HG02852 (cell line): ENCODE results near the gene SELENON.
"Not testable (repeated sequence)": the region's sequence is repeated elsewhere in the genome, so short reads cannot be mapped to it uniquely, and the experiment has no call there.

Experiments used
- ATAC-seq: cut with Tn5 transposase; IDR thresholded peaks from one replicate; pipeline ENCODE4 v1.9.1; 2021; ENCODE audit warnings: mild to moderate bottlenecking, moderate library complexity; ENCODE audit not compliant: unreplicated experiment

Gene SELENON

GRCh38 chr1:25821112-25821476 lies 21.1 kb downstream of the SELENON start:
- no peak for ATAC-seq

GRCh38 chr1:25821630-25822091 lies 21.7 kb downstream of the SELENON start:
- no peak for ATAC-seq

GRCh38 chr1:25825605-25826004 lies 25.6 kb downstream of the SELENON start:
- ATAC-seq, result no peak

DNA sequence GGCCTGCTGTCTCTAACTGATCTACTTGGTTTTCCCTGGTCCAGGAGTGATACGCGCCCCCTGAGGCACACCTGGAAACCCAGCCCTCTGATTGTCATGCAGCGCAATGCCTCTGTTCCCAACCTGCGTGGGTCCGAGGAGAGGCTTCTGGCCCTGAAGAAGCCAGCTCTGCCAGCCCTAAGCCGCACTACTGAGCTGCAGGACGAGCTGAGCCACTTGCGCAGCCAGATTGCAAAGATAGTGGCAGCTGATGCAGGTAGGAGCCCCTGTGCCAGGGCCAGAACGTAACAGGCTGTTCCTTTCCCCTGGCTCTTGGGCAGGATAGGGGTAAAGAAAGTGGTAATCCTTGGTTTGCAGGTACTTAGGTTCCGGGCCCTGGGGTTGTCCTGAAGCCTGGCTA lies 26.6 kb downstream of the SELENON start:
- ATAC-seq, result no peak

GRCh38 chr1:25828491-25828890 lies 28.5 kb downstream of the SELENON start:
- no peak for ATAC-seq

GRCh38 chr1:25829046-25829445 lies 29.1 kb downstream of the SELENON start:
- no peak for ATAC-seq

DNA sequence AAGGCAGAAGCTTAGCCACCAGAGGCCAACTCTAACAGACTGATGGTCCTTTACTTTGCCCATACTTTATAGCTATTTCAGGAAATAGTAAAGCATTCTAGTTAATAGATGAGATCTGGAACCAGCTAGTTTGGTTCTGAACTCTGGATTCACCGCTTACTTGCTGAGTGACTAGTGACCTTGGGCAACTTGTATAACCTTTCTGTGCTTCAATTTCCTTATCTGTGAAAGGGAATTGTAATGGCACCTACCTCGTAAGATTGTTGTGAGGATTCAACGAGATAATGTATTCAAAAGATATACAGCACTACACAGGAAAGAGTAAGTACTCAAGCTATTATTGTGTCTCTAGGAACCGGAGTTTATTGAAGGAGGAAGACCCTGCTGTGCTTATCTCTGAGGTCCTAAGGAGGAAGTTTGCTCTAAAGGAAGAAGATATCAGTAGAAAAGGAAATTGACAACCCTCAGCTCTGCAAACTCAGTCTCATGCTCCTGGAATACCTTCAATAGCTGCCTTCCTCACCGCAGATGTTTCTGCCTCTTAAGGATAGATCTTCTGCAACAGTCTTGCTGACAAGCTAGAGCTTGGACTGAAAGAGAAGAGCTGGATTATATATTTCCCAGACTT lies 31.7 kb downstream of the SELENON start:
- ATAC-seq, result no peak

DNA sequence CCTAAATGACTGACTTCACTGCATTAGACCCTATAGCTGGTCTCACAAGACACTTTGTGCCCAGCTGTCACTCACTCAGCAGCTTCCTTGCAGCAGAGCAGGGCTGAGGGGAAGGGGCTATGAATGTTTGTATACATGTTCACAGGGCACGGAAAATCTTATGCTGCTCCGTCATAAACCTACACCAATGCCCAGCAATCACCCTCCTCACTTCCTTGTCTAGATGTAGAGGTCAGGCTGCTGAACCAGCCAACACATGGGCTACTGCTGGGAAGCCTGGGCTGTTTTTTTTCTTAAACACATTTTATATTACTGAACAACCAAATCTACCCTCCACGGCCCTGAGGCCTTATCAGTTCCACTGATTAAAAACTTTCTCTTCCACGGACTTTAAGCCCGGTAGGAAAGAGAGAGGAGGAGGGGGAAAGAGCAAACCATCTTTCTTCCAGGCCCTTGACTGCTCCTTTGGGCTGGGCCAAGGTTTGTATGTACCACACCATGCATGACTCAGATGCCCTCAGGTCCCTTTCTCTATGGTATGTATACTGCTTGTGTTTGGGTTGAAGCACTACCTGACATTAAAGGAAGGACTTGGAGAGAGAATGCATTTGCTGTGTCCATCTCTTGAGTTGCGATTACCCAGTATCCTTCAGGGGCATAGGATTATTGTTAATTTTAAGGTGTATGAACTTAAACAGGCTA lies 32.5 kb downstream of the SELENON start:
- ATAC-seq, result no peak

DNA sequence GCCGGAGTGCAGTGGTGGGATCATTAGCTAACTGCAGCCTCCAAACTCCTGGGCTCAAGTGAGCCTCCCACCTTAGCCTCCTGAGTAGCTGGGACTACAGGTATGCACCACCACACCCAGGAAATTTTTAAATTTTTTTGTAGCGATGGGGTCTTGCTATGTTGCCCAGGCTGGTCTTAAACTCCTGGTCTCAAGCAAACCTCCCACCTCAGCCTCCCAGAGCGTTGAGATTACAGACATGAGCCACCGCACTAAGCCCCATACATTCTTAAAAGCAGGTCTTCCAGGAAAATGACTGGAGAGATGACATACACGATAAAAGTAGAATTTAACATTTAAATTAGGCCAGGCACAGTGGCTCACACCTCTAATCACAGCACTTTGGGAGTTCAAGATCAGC lies 33.2 kb downstream of the SELENON start:
- ATAC-seq, result no peak

- no peak for ATAC-seq
Observed at GRCh38 chr1:25834894-25835293, 34.9 kb downstream of the SELENON start.

- ATAC-seq, result no peak
Observed at GRCh38 chr1:25836695-25837094, 36.7 kb downstream of the SELENON start.

- no peak for ATAC-seq
Observed at GRCh38 chr1:25837262-25837875, 37.4 kb downstream of the SELENON start.

DNA sequence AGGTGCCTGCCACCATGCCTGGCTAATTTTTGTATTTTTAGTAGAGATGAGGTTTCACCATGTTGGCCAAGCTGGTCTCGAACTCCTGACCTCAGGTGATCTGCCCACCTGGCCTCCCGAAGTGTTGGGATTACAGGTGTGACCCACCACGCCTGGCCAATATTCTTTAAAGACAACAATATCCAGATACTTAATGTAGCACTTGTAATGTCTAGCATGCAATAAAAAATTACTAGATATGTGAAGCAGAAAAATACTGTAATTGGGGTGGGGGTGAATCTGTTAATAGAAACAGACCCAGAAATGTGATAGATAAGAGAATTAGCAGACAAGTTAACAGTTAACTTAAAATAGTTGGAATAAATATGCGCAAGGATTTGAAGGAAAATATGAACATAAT lies 39.8 kb downstream of the SELENON start:
- not testable (repeated sequence) for ATAC-seq

DNA sequence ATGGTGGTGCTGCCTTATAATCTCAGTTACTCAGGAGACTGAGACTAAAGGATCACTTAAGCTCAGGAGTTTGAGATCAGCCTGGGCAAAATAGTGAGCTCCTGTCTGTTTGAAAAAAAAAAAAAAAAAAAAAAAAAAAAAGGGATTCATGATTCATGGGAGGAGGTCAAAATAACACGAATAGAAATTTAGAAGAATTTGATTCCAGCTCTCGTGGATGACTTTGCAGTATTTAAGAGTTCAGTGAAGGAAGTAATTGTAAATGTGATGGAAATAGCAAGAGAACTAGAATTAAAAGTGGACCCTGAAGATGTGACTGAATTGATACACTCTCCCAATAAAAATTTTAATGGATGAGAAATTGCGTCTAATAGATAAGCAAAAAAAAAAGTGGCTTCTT lies 43.5 kb downstream of the SELENON start:
- ATAC-seq, result no peak

DNA sequence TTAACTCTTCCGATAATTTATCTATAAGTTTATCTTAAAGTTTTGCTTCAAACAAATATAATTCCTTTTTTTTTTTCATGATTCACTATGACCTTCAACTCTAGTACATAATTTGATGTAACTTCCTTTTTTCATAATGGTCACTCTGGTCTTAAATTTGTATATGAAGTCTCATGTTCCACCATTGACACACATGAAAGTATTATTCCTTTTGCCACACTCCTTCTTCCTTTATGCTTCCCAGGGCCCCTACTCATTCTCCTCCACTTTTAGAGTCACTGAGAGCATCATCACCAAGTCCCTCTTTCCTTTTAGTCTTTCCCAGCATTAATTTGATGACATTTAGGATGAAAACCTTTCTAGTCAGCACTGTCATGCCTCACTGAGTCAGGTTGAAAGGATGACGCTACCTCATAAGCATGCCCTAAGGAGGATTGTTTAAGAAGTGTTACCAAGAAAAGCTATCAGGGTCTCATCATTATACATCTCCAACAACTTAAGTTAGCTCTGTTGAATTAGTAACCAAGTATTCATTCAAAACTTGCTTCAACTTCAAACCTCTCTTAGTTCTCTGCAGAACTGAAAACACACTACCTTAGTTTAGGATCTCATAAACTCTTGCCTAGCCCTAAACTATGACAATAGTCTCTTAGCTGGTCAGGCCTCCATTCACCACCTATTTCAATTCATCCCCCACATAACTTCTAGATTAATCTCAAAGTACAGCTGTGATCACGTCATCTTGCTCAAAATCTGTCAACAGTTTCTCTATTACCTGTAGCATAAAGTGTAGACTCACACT lies 44.7 kb downstream of the SELENON start:
- no peak for ATAC-seq

- no peak for ATAC-seq
Observed at GRCh38 chr1:25845664-25846063, 45.7 kb downstream of the SELENON start.

- ATAC-seq, result no peak
Observed at GRCh38 chr1:25847929-25848328, 47.9 kb downstream of the SELENON start.

DNA sequence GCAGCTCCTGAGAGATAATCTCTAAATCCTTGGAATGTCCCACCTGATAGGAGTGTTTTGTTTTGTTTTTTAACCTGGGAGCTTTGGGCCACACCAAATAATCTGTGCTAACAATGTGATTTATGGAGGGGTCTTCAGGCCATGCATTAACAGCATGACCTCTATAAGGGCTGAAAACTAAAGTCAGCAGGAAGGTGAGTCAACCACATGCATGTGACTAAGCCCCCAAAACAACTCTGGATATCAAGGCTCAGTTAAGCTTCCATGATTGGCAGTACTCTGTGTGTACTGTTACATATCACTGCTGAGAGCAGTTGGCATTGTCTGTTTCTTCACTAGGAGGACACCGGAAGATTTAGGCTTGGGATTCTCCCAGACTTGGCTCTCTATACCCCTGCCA lies 48.5 kb downstream of the SELENON start:
- no peak for ATAC-seq

- ATAC-seq, result no peak
Observed at GRCh38 chr1:25854554-25854953, 54.6 kb downstream of the SELENON start.

DNA sequence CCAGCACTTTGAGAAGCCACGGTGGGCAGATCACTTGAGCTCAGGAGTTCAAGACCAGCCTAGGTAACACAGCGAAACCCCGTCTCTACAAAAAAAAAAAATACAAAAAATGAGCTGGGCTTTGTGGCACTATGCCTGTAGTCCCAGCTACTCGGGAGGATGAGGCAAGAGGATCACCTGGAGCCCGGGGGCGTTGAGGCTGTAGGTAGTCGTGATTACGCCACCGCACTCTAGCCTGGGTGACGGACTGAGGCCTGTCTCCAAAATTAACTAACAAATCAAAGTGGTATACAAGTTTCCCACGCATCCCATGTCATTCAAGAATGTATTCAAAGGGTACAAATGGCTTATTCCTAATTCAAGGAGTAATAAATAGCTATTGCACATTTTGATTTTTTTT lies 56.9 kb downstream of the SELENON start:
- ATAC-seq, result no peak

GRCh38 chr1:25858494-25858893 lies 58.5 kb downstream of the SELENON start:
- no peak for ATAC-seq
